HepG2 (cell line): ENCODE measurements around the gene GNMT. TPM values are rescaled to one million over a fixed set of nuclear protein-coding genes. Genes with fewer than 3 reads are reported as not detected.
A peak's percentile ranks its signal among the peaks of the same experiment; 100 is the strongest.

Experiments used
- ATAC-seq: fragments of 200-7000 bp; cut with Tn5 transposase; 3 replicates; pipeline ENCODE4 v1.9.1; 2020; ENCODE audit warnings: mild to moderate bottlenecking, moderate library complexity
- BruUV-seq: library from RNA; stranded (reverse); fragments of 400-500 nt; replicated peaks from 2 replicates; lab custom pipeline; 2021; lab: Mats Ljungman, UMichigan
- CTCF ChIA-PET: fragments of 300-600 bp; formaldehyde crosslinking; extraction: SDS; loops from one replicate; lab custom pipeline; 2021; ENCODE audit warnings: low total read pairs, inconsistent platforms, low intra/inter-chr PET ratio; lab: Yijun Ruan, JAX
- POLR2A ChIA-PET: fragments of 350-600 bp; sonication (Branson Sonifier 250); formaldehyde crosslinking; loops from one replicate; lab custom pipeline; 2020; ENCODE audit warnings: antibody characterized with exemption, inconsistent platforms; lab: Yijun Ruan, JAX
- DNase-seq: peaks from one replicate; pipeline ENCODE4 v3.0.0-alpha.2; 2015; ENCODE audit warnings: low spot score
- FAIRE-seq: peaks from 3 replicates; lab custom pipeline; 2011; peaks lifted over from hg19 to GRCh38; lab: Jason Lieb, UNC
- H2AFZ ChIP-seq: one replicate; pipeline ENCODE4 v1.6.1; 2011; ENCODE audit warnings: low read length, inconsistent platforms
- H3K27ac ChIP-seq: fragments of 300-600 bp; 3 replicates; pipeline ENCODE4 v1.8.0; 2011; ENCODE audit warnings: mixed run types, mild to moderate bottlenecking, mixed read lengths, low read length, inconsistent platforms; ENCODE audit not compliant: insufficient read depth; ENCODE audit errors: extremely low read length
- H3K27me3 ChIP-seq, 2 experiments: fragments of 200-600 bp in 1 of 2; 2 replicates in 1 of 2; 3 replicates in 1 of 2; pipeline versions ENCODE4 v1.6.0 to v1.8.0; 2011; ENCODE audit warnings: low read length in 2 of 2, mild to moderate bottlenecking in 2 of 2, moderate library complexity in 2 of 2, inconsistent platforms in 1 of 2; ENCODE audit not compliant: insufficient read depth in 2 of 2, control insufficient read depth in 1 of 2
- H3K36me3 ChIP-seq, 2 experiments: fragments of 200-600 bp in 1 of 2; replicated peaks in 1 of 2; 2 replicates in 1 of 2; 3 replicates in 1 of 2; pipeline versions ENCODE4 v1.5.1 to v1.8.0; 2011; ENCODE audit warnings: low read length in 2 of 2, inconsistent platforms in 1 of 2; ENCODE audit not compliant: insufficient read depth in 2 of 2, control insufficient read depth in 1 of 2
- H3K4me1 ChIP-seq: 2 replicates; pipeline ENCODE4 v1.5.1; 2012; ENCODE audit warnings: low read length, inconsistent platforms; ENCODE audit not compliant: insufficient read depth
- H3K4me2 ChIP-seq: 2 replicates; pipeline ENCODE4 v1.6.0; 2011; ENCODE audit warnings: low read depth, low read length, inconsistent platforms
- H3K4me3 ChIP-seq, 3 experiments: fragments of 200-600 bp in 1 of 3; sonication (generic), shearing (Covaris generic) in 1 of 3; replicated peaks in 1 of 3; 2 replicates each; pipeline ENCODE4 v1.5.1; 2011 to 2016; ENCODE audit warnings: low read length in 3 of 3, inconsistent platforms in 2 of 3, low read depth in 2 of 3, mild to moderate bottlenecking in 2 of 3, control low read depth in 1 of 3, mixed read lengths in 1 of 3; ENCODE audit not compliant: insufficient read depth in 1 of 3
- H3K79me2 ChIP-seq: one replicate; pipeline ENCODE4 v1.6.1; 2011; ENCODE audit warnings: low read length, inconsistent platforms; ENCODE audit not compliant: insufficient read depth
- H3K9ac ChIP-seq: 2 replicates; pipeline ENCODE4 v1.6.0; 2011; ENCODE audit warnings: mild to moderate bottlenecking, low read depth, low read length, inconsistent platforms; ENCODE audit not compliant: insufficient read depth
- H3K9me3 ChIP-seq: 2 replicates; pipeline ENCODE4 v1.5.1; 2012; ENCODE audit warnings: mild to moderate bottlenecking, low read length
- H4K20me1 ChIP-seq: 2 replicates; pipeline ENCODE4 v1.6.0; 2011; ENCODE audit warnings: inconsistent platforms, mild to moderate bottlenecking, low read length, moderate library complexity; ENCODE audit not compliant: insufficient read depth
- ERF ChIP-seq: IDR thresholded peaks from 2 replicates; pipeline ENCODE4 v1.6.1; 2018; ENCODE audit warnings: missing biosample characterization, missing genetic modification reagents
- NFE2L2 ChIP-seq: fragments of 150-350 bp; IDR thresholded peaks from 2 replicates; pipeline ENCODE4 v1.6.1; 2014; ENCODE audit warnings: low read length
- NFIC ChIP-seq: IDR thresholded peaks from 2 replicates; pipeline ENCODE4 v1.6.1; 2012; ENCODE audit warnings: mild to moderate bottlenecking, low read length, inconsistent platforms
- PCBP2 ChIP-seq: fragments of 200-400 bp; formaldehyde crosslinking; optimal IDR thresholded peaks from 2 replicates; pipeline ENCODE3; 2018; ENCODE audit warnings: low read length, low read depth; ENCODE audit not compliant: poor library complexity, severe bottlenecking
- POLR2A ChIP-seq, 2 experiments: IDR thresholded peaks; 2 replicates each; pipeline ENCODE4 v1.6.1; 2011; ENCODE audit warnings: low read depth in 2 of 2, low read length in 2 of 2, mild to moderate bottlenecking in 1 of 2, moderate library complexity in 1 of 2; ENCODE audit not compliant: insufficient read depth in 1 of 2
- POLR2G ChIP-seq: fragments of 200-400 bp; formaldehyde crosslinking; IDR thresholded peaks from 2 replicates; pipeline ENCODE4 v1.6.1; 2018; ENCODE audit warnings: mild to moderate bottlenecking, low read depth, low read length, moderate library complexity
- RBM22 ChIP-seq: fragments of 200-400 bp; formaldehyde crosslinking; optimal IDR thresholded peaks from 2 replicates; pipeline ENCODE3; 2017; ENCODE audit warnings: mild to moderate bottlenecking, low read length, moderate library complexity
- RFX5 ChIP-seq: IDR thresholded peaks from 2 replicates; pipeline ENCODE4 v1.6.1; 2011; ENCODE audit warnings: low read depth, low read length, improper control_type of control experiment
- SYNCRIP ChIP-seq: fragments of 200-400 bp; formaldehyde crosslinking; IDR thresholded peaks from 2 replicates; pipeline ENCODE4 v1.6.1; 2018; ENCODE audit warnings: mild to moderate bottlenecking, low read depth, low read length; ENCODE audit not compliant: insufficient read depth
- ZBTB20 ChIP-seq: sonication (generic); formaldehyde crosslinking; IDR thresholded peaks from 2 replicates; pipeline ENCODE4 v1.8.1; 2023; ENCODE audit warnings: missing genetic modification reagents, low read depth, mild to moderate bottlenecking, borderline replicate concordance
- ZNF350 ChIP-seq: sonication (generic); formaldehyde crosslinking; IDR thresholded peaks from 2 replicates; pipeline ENCODE4 v1.4.0; 2020; ENCODE audit warnings: mild to moderate bottlenecking, low read depth, missing genetic modification reagents, borderline replicate concordance
- WGBS: methylation state at CpG from one replicate; pipeline ENCODE4 v1.1.6; 2017; ENCODE audit warnings: low lambda C conversion rate; 5-methylcytosine and 5-hydroxymethylcytosine counted together
- in situ Hi-C: cut with HindIII; loops from 2 replicates; pipeline ENCODE4 v1.10.0; 2017; ENCODE audit warnings: low pct_unique_long_range_greater_than_20kb; ENCODE audit not compliant: extremely low pct_ligation_motif_present
- intact Hi-C: fragments of 100-400 bp; cut with micrococcal nuclease; formaldehyde crosslinking; loops from one replicate; pipeline ENCODE4 v1.10.0; 2022; ENCODE audit not compliant: unreplicated experiment
- polyA plus RNA-seq, 8 experiments: library from polyadenylated mRNA; depleted of rRNA in 3 of 8; stranded (reverse) in 7 of 8; unstranded in 1 of 8; fragments of >200 nt; fragmentation: Illumina TruSeq in 4 of 8; extraction: Trizol in 4 of 8; gene quantifications; 2 replicates each; pipeline versions ENCODE4 v1.2.1 to v1.2.3, GENCODE V29; 2011 to 2016; ENCODE audit warnings: low read depth in 4 of 8, missing spikeins in 1 of 8, mixed read lengths in 1 of 8; ENCODE audit not compliant: insufficient read depth in 1 of 8
- total RNA-seq, 5 experiments: library from RNA; depleted of rRNA; stranded (reverse); fragments of >200 nt; fragmentation: Illumina TruSeq; extraction: Trizol; gene quantifications; 2 replicates each; pipeline ENCODE4 v1.2.3, GENCODE V29; 2016; ENCODE audit warnings: low read depth in 1 of 5
- TF ChIP-seq, protein P1 (sequence below): sonication (generic); formaldehyde crosslinking; IDR thresholded peaks from 2 replicates; pipeline ENCODE4 v1.4.0; 2020; ENCODE audit warnings: low read depth, mild to moderate bottlenecking, missing genetic modification reagents
- TF ChIP-seq, protein P2 (sequence below): IDR thresholded peaks from 2 replicates; pipeline ENCODE4 v1.6.1; 2016; ENCODE audit warnings: missing compliant biosample characterization, missing genetic modification reagents, borderline replicate concordance
- TF ChIP-seq, protein P3 (sequence below): IDR thresholded peaks from 2 replicates; pipeline ENCODE4 v1.6.1; 2016
- TF ChIP-seq, protein P4 (sequence below): sonication (generic); formaldehyde crosslinking; IDR thresholded peaks from 2 replicates; pipeline ENCODE4 v1.4.0; 2020; ENCODE audit warnings: missing genetic modification reagents
- TF ChIP-seq, protein P5 (sequence below): sonication (generic); formaldehyde crosslinking; IDR thresholded peaks from 2 replicates; pipeline ENCODE4 v1.5.0; 2020; ENCODE audit warnings: mild to moderate bottlenecking, missing genetic modification reagents

GNMT gene
- total and polyA plus RNA-seq, 2 of the 13 experiments (the other 11 are each of a cell fraction or from before 2014, with no cell fraction given): 2.8 to 7.0 TPM

DNA sequence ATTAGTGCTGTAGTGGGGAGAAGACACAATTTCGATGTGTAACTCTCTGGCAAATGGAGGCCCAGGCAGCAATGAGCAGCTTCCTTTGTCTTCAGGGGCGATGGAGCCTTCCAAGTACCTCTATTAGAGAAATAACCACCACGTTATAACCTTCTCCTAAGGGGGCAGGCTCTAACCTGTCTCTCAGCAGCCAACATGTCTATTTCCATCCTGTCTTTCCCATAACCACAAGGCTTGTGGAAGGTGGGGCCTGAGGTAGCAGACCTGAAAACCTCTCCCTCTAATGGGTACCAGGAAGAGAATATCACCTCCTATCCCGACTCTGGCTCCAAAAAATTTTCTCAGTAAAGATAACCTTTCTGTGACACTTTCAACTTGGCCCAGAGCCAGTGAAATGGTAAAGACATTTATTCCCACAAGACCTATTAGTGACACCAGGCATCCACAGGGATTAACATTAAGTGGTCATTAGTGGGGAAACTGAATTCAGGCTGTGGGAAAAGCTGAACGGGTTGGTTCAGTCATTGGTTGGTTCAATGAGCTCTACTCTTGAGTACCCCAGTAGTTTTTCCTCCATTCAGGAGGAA lies 14.5 kb downstream of the GNMT start:
- Histone ChIP-seq H3K36me3 (no peaks in the 10 kb centered on the region), H2AFZ (no peak overlapping the region), H3K4me3 (no peak overlapping the region), H3K4me2 (no peak overlapping the region), H3K79me2 (peaks cover 10% of the 10 kb centered on the region), H3K27me3 (no peaks in the 10 kb centered on the region; a peak in 1 of 5 replicates), H3K9ac (no peak overlapping the region), H3K4me1 (peaks cover 46% of the 10 kb centered on the region), H4K20me1 (no peaks in the 10 kb centered on the region), H3K27ac (no peak overlapping the region), H3K9me3 (no peaks in the 10 kb centered on the region)
- no peak for DNase-seq
- CTCF ChIA-PET: no interaction called here
- in situ Hi-C loops (no loop called here), intact Hi-C loops (no loop called here)
- ATAC-seq: no peak
- FAIRE-seq: no peak
- no TSS peak for BruUV-seq
- TF ChIP-seq, protein P1, sequence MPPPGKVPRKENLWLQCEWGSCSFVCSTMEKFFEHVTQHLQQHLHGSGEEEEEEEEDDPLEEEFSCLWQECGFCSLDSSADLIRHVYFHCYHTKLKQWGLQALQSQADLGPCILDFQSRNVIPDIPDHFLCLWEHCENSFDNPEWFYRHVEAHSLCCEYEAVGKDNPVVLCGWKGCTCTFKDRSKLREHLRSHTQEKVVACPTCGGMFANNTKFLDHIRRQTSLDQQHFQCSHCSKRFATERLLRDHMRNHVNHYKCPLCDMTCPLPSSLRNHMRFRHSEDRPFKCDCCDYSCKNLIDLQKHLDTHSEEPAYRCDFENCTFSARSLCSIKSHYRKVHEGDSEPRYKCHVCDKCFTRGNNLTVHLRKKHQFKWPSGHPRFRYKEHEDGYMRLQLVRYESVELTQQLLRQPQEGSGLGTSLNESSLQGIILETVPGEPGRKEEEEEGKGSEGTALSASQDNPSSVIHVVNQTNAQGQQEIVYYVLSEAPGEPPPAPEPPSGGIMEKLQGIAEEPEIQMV: no peak
- TF ChIP-seq PCBP2 (no peak), POLR2A (IDR thresholded peaks at IDR 0.05; ENCODE audit: insufficient read depth in 1 of 2, low read depth in 2 of 2, low read length in 2 of 2) (0 out of 4 replicates have a peak, but pooled peaks have one; percentile 8 to 26), ERF (no peak), POLR2G (0 out of 2 replicates have a peak, but pooled peaks have one; percentile 36), NFE2L2 (no peak), RBM22 (peak; percentile 25), ZNF350 (CRISPR knock-in tag) (no peak), SYNCRIP (no peak), ZBTB20 (no peak), RFX5 (no peak), NFIC (no peak)
- TF ChIP-seq, protein P2, sequence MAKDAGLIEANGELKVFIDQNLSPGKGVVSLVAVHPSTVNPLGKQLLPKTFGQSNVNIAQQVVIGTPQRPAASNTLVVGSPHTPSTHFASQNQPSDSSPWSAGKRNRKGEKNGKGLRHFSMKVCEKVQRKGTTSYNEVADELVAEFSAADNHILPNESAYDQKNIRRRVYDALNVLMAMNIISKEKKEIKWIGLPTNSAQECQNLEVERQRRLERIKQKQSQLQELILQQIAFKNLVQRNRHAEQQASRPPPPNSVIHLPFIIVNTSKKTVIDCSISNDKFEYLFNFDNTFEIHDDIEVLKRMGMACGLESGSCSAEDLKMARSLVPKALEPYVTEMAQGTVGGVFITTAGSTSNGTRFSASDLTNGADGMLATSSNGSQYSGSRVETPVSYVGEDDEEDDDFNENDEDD: no peak
- TF ChIP-seq, protein P3, sequence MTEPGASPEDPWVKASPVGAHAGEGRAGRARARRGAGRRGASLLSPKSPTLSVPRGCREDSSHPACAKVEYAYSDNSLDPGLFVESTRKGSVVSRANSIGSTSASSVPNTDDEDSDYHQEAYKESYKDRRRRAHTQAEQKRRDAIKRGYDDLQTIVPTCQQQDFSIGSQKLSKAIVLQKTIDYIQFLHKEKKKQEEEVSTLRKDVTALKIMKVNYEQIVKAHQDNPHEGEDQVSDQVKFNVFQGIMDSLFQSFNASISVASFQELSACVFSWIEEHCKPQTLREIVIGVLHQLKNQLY (CRISPR knock-in tag): no peak
- TF ChIP-seq, protein P4, sequence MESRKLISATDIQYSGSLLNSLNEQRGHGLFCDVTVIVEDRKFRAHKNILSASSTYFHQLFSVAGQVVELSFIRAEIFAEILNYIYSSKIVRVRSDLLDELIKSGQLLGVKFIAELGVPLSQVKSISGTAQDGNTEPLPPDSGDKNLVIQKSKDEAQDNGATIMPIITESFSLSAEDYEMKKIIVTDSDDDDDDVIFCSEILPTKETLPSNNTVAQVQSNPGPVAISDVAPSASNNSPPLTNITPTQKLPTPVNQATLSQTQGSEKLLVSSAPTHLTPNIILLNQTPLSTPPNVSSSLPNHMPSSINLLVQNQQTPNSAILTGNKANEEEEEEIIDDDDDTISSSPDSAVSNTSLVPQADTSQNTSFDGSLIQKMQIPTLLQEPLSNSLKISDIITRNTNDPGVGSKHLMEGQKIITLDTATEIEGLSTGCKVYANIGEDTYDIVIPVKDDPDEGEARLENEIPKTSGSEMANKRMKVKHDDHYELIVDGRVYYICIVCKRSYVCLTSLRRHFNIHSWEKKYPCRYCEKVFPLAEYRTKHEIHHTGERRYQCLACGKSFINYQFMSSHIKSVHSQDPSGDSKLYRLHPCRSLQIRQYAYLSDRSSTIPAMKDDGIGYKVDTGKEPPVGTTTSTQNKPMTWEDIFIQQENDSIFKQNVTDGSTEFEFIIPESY (CRISPR knock-in tag): no peak
- TF ChIP-seq, protein P5, sequence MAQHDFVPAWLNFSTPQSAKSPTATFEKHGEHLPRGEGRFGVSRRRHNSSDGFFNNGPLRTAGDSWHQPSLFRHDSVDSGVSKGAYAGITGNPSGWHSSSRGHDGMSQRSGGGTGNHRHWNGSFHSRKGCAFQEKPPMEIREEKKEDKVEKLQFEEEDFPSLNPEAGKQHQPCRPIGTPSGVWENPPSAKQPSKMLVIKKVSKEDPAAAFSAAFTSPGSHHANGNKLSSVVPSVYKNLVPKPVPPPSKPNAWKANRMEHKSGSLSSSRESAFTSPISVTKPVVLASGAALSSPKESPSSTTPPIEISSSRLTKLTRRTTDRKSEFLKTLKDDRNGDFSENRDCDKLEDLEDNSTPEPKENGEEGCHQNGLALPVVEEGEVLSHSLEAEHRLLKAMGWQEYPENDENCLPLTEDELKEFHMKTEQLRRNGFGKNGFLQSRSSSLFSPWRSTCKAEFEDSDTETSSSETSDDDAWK (CRISPR knock-in tag): no peak
- POLR2A ChIA-PET: interaction anchor here (0.9 to 3.0 kb wide), 4 partner anchors 9 to 46 kb away, joined by 3 to 17 read pairs (median 4); partner anchors contain the start of genes CNPY3, GNMT, KLHDC3 and MEA1
- 89% methylated on average over 5 of the region's 5 CpGs for WGBS
